Globus pallidus (tissue), 1 donor: ENCODE results near the gene ABHD10.
"Not testable (repeated sequence)": the region's sequence is repeated elsewhere in the genome, so short reads cannot be mapped to it uniquely, and the experiment has no call there.

Source experiments
- DNase-seq: peaks from one replicate; pipeline ENCODE4 v3.0.0-alpha.2; 2015; ENCODE audit warnings: low spot score

Gene ABHD10

GRCh38 chr3:112032098-112032731, 53.4 kb downstream of the ABHD10 start:
- no peak for DNase-seq

GRCh38 chr3:112034436-112034835, 55.6 kb downstream of the ABHD10 start, which contains the start of gene TMPRSS7:
TSS of gene TMPRSS7 (plus strand) at chr3:112034736. CDS start at chr3:112034846, 110 bp downstream.
- no peak for DNase-seq

GRCh38 chr3:112035241-112035640, 56.4 kb downstream of the ABHD10 start:
- DNase-seq: no peak

DNA sequence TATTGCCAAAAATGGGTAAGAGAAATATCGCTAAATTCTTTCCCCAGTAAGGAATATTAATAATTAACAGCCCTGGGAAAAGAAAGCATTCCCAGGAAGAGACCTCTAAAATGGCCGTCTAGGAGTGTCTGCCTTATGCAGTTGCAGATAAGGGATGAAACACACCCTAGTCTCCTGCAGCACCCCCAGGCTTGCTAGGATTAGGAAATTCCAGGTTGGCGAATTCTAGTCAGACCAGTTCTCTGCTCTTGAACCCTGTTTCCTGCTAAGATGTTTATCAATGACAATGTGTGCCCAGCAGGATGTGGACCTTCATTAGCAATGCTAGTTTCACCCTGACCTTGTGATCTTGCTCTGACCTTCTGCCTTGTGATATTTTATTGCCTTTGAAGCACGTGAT, 58.4 kb downstream of the ABHD10 start:
- not testable (repeated sequence) for DNase-seq

- DNase-seq: no peak
Measured at GRCh38 chr3:112038863-112039262, 60.0 kb downstream of the ABHD10 start.

DNA sequence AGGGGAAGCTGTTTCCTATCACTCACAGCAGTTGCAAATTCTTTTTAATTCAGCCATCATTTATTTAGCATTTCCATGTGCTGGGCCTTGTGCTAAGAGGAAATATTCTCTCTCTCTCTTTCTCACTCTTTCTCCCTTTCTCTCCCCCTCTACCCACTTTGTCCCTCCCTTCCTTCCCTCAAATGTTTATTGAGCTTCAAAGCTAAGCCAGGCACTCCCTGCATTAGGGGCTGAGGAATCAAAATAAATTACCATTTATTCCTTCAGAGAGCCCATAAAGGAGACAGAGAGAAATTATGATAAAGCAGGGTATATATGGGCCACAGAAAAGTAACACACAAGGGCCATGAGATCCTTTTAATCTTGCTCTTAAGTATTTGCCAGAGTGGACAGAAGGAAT, 62.5 kb downstream of the ABHD10 start:
- no peak for DNase-seq

DNA sequence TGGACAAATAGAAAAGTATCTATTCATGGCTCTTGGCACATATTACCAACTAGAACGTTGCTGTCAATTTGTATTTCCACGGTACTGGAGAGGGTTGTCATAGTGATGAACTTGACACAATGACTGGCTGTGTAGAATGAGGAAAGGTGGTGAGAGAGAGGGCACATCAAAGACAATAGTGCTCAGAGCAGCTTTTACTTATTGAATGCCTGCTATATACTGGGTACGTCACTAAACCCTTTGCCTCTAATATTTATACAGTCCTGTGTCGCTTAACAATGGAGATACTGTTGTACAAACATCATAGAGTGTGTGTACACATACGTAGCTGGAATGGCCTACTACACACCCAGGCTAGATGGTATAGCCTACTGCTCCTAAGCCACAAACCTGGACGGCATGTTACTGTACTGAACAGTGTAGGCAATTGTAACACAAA, 64.0 kb downstream of the ABHD10 start:
- DNase-seq: no peak
